ENCODE data around the gene C6orf52. TPM values are rescaled to one million over a fixed set of nuclear protein-coding genes. Genes with fewer than 3 reads are reported as not detected.
A peak's percentile ranks its signal among the peaks of the same experiment; 100 is the strongest.

The C6orf52 gene
- total RNA-seq, 2 experiments from 2014 or later, result not detected

DNA sequence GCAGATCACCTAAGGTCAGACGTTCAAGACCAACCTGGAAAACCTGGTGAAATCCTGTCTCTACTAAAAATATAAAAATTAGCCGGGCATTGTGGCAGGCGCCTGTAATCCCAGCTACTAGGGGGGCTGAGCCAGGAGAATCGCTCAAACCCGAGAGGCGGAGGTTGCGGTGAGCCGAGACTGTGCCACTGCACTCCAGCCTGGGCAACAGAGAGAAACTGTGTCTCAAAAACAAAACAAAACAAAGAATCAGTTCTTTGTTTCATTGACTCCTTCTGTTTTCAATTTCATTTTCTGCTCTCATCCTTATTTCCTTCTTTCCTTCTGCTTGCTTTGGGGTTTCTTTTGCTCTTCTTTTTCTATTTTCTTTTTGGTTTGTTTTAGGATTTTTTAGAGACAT, 19.5 kb upstream of the C6orf52 start:
- intact Hi-C loops (cut with DNase I, micrococcal nuclease), result no loop called here
- ChIA-PET CTCF (no interaction called here), POLR2A (no interaction called here)
- H3K9me3 ChIP-seq (ENCODE audit: control insufficient read depth in 1 of 2, insufficient read depth in 1 of 2, low read length in 2 of 2), result no peaks in the 10 kb centered on the region
- DNase-seq (no peak), ATAC-seq (ENCODE audit: poor library complexity) (no peak)
- H3K27ac Mint-ChIP-seq, result no peak overlapping the region
- H3K4me1 Mint-ChIP-seq (ENCODE audit: low read depth), result peaks cover 6% of the 10 kb centered on the region
- no peaks in the 10 kb centered on the region for H3K27me3 ChIP-seq (ENCODE audit: control insufficient read depth in 1 of 2, insufficient read depth in 2 of 2, low read length in 2 of 2)
- no peak overlapping the region for H3K4me3 ChIP-seq (ENCODE audit: low read length)
- H3K36me3 Mint-ChIP-seq (ENCODE audit: low read depth), result peaks cover 19% of the 10 kb centered on the region
- H3K4me1 ChIP-seq (ENCODE audit: insufficient read depth, low read length), result no peaks in the 10 kb centered on the region
- peaks cover 4% of the 10 kb centered on the region for H3K9me3 Mint-ChIP-seq
- no peaks in the 10 kb centered on the region for H3K27me3 Mint-ChIP-seq
- no peak overlapping the region for H3K4me3 Mint-ChIP-seq
- peaks cover 14% of the 10 kb centered on the region for H3K36me3 ChIP-seq (ENCODE audit: insufficient read depth, low read length)
- no peak overlapping the region for H3K27ac ChIP-seq (ENCODE audit: low read depth in 1 of 2, low read length in 2 of 2)
- no peak for TF ChIP-seq CTCF (IDR thresholded peaks at IDR 0.05)

DNA sequence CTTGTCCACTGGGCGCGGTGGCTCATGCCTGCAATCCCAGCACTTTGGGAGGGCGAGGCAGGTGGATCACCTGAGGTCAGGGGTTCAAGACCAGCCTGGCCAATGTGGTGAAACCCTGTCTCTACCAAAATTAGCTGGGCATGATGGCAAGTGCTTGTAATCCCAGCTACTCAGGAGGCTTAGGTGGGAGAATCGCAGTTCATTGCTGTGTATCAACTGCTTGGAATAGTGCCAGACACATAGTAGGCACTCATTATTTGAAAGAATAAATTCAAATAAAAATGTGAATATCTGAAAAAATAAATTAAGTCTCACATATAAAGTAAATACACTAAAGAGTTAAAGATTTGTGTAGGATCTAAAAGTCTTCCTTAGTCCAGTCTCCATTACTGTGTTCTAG, 2.2 kb upstream of the C6orf52 start:
- no peak for ATAC-seq (ENCODE audit: poor library complexity)
- H3K4me3 ChIP-seq (ENCODE audit: low read length), result no peak overlapping the region
- peak overlapping the region; percentile 66 for H3K4me3 Mint-ChIP-seq
- intact Hi-C loops (cut with DNase I, micrococcal nuclease), result loop anchor here (10.0 kb wide), 2 partner anchors 398 to 838 kb away; partner anchors contain the start of genes TMEM170B (in 2 of the 2) and SMIM13 (in 1 of the 2)
- TF ChIP-seq CTCF (IDR thresholded peaks at IDR 0.05), result no peak
- H3K4me1 ChIP-seq (ENCODE audit: insufficient read depth, low read length), result peaks cover 25% of the 10 kb centered on the region
- no peak for DNase-seq
- POLR2A ChIA-PET, result no interaction called here
- CTCF ChIA-PET, result no interaction called here
- H3K4me1 Mint-ChIP-seq (ENCODE audit: low read depth), result peaks cover 41% of the 10 kb centered on the region
- H3K27me3 Mint-ChIP-seq, result no peaks in the 10 kb centered on the region
- H3K36me3 ChIP-seq (ENCODE audit: insufficient read depth, low read length), result peaks cover 19% of the 10 kb centered on the region
- no peak overlapping the region for H3K27ac ChIP-seq (ENCODE audit: low read depth in 1 of 2, low read length in 2 of 2)
- peaks cover 60% of the 10 kb centered on the region for H3K36me3 Mint-ChIP-seq (ENCODE audit: low read depth)
- H3K27ac Mint-ChIP-seq, result peak overlapping the region; percentile 72
- H3K9me3 Mint-ChIP-seq, result no peaks in the 10 kb centered on the region
- no peaks in the 10 kb centered on the region for H3K27me3 ChIP-seq (ENCODE audit: control insufficient read depth in 1 of 2, insufficient read depth in 2 of 2, low read length in 2 of 2)
- no peaks in the 10 kb centered on the region for H3K9me3 ChIP-seq (ENCODE audit: control insufficient read depth in 1 of 2, insufficient read depth in 1 of 2, low read length in 2 of 2)

- H3K9me3 ChIP-seq (ENCODE audit: control insufficient read depth in 1 of 2, insufficient read depth in 1 of 2, low read length in 2 of 2), result no peaks in the 10 kb centered on the region
- H3K27me3 ChIP-seq (ENCODE audit: control insufficient read depth in 1 of 2, insufficient read depth in 2 of 2, low read length in 2 of 2), result no peaks in the 10 kb centered on the region
- no peak for DNase-seq
- TF ChIP-seq CTCF (IDR thresholded peaks at IDR 0.05), result no peak
- peak overlapping the region; percentile 97 to 99 for H3K27ac ChIP-seq (ENCODE audit: low read depth in 1 of 2, low read length in 2 of 2)
- Mint-ChIP-seq H3K27ac (peak overlapping the region; percentile 100), H3K9me3 (no peaks in the 10 kb centered on the region), H3K36me3 (ENCODE audit: low read depth) (peaks cover 45% of the 10 kb centered on the region), H3K27me3 (no peaks in the 10 kb centered on the region), H3K4me3 (peak overlapping the region; percentile 92), H3K4me1 (ENCODE audit: low read depth) (peaks cover 41% of the 10 kb centered on the region)
- H3K4me3 ChIP-seq (ENCODE audit: low read length), result peak overlapping the region; percentile 95
- peaks cover 12% of the 10 kb centered on the region for H3K36me3 ChIP-seq (ENCODE audit: insufficient read depth, low read length)
- ChIA-PET CTCF (interaction anchor here (0.7 to 1.2 kb wide), 3 partner anchors 26 to 65 kb away, joined by 3 read pairs; no protein-coding TSS in a partner anchor), POLR2A (interaction anchor here (0.6 to 3.6 kb wide), 20 partner anchors 9 to 1596 kb away, joined by 3 to 82 read pairs (median 4); partner anchors contain the start of genes SMIM13, TMEM14B and TMEM14C)
- no peak for ATAC-seq (ENCODE audit: poor library complexity)
- intact Hi-C loops (cut with DNase I, micrococcal nuclease), result loop anchor here (1.0 to 10.0 kb wide), 6 partner anchors 26 to 840 kb away; partner anchors contain the start of genes SMIM13 (in 2 of the 2), TMEM170B (in 2 of the 2), MAK (in 1 of the 2) and TMEM14B (in 1 of the 2)
- peaks cover 25% of the 10 kb centered on the region for H3K4me1 ChIP-seq (ENCODE audit: insufficient read depth, low read length)
These were observed 756 bp upstream of the C6orf52 start for GRCh38 chr6:10695086-10695657.
